ENCODE measurements around the gene TXNRD1. TPM values are rescaled to one million over a fixed set of nuclear protein-coding genes. Genes with fewer than 3 reads are reported as not detected.

TXNRD1 gene
- total and polyA plus RNA-seq, 2 of the 8 experiments (the other 6 are each of a cell fraction or from before 2014, with no cell fraction given), result 56.8 to 127 TPM

GRCh38 chr12:104197264-104197663 is 18.3 kb upstream of the TXNRD1 start (continued):
- TF ChIP-seq HDAC6 (IDR thresholded peaks at IDR 0.05; ENCODE audit: low read depth, low read length) (no peak), CBX8 (IDR thresholded peaks at IDR 0.05; ENCODE audit: borderline replicate concordance, low read depth, low read length) (no peak), RAD21 (IDR thresholded peaks at IDR 0.05 in 1 of 2, conservative IDR thresholded peaks at IDR 0.05 in 1 of 2; ENCODE audit: low read depth in 2 of 2, low read length in 2 of 2) (no peak), SIN3A (conservative IDR thresholded peaks at IDR 0.05 in 1 of 2, IDR thresholded peaks at IDR 0.05 in 1 of 2; ENCODE audit: low read depth in 1 of 2, low read length in 2 of 2) (no peak), USF2 (IDR thresholded peaks at IDR 0.05; ENCODE audit: low read length) (no peak), GTF2F1 (IDR thresholded peaks at IDR 0.05; ENCODE audit: borderline replicate concordance, low read depth, low read length) (no peak), SP1 (IDR thresholded peaks at IDR 0.05; ENCODE audit: low read depth, low read length) (no peak)

All from H1 (cell line).